ENCODE results near the gene FRS2.

- TF ChIP-seq CTCF (IDR thresholded peaks at IDR 0.05), result no peak
- TF ChIP-seq POLR2A (IDR thresholded peaks at IDR 0.05), result no peak
Measured at GRCh38 chr12:69484428-69484827, 14.2 kb downstream of the FRS2 start.

Measured in ovary (tissue), 3 donors.